NCI-H2171 treated with DMSO at 0.1 percent for 48 hours (cell line): Measurements from ENCODE around the gene RPS6KA1.
A peak's percentile ranks its signal among the peaks of the same experiment; 100 is the strongest.
"Not testable (repeated sequence)": the region's sequence is repeated elsewhere in the genome, so short reads cannot be mapped to it uniquely, and the experiment has no call there.

Experiments
- DNase-seq: peaks from one replicate; lab custom pipeline; 2025; lab: John Stamatoyannopoulos, UW

RPS6KA1 gene

DNA sequence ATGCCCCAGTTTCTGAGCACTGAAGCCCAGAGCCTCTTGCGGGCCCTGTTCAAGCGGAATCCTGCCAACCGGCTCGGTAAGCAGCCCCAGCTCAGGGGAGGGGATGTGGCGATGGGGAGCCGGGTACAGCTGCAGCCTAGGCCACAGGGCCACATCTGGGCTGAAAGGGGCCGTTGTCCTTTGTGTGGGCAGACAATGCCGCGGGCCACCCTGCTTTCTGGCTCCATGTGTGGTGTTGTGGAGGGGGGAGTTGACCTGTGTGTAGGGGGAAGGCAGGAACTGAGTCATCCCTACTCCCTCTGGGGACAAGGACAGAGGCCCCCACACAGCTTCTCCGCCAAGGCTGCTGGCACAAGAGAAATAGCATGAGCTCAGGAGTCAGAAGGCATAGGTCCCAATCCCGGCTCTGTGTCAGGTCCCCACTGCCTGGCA is 26.0 kb downstream of the RPS6KA1 start:
- DNase-seq = no peak

DNA sequence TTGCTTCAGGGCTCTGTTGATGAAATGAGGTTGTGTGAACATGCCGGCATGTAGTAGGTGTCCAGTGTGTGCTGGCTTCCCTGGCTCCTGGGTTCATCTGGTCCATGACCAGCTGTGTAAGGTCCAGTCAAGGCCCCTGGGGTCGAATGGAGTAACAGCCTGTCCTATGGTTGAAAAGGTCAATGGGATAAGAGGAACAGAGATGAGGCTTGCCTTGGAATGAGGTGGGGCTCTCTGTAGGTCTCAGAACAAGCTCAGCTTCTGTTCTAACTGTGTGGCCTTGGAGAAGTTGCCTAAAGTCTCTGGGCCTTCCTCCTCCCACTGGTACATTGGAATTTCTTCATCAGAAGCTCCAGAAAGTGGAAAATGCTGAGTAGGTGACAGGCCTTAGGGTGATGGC is 26.6 kb downstream of the RPS6KA1 start:
- no peak for DNase-seq

DNA sequence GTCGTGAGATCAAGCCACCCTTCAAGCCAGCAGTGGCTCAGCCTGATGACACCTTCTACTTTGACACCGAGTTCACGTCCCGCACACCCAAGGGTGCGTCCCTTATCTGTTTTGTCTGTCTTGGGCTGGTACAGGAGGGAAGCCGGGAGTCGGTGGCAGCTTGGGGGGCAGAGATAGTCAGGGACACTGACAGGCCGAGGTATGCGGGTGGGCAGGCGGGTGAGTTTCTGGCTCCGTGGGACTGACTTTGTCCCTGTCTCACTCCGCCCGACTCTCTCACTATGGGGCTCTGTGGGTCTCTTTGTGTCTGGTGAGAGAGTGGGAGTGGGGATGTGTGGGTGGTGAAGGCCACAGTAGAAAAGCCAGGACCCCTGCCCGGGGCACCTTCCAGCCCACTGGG is 27.4 kb downstream of the RPS6KA1 start:
- no peak for DNase-seq

DNA sequence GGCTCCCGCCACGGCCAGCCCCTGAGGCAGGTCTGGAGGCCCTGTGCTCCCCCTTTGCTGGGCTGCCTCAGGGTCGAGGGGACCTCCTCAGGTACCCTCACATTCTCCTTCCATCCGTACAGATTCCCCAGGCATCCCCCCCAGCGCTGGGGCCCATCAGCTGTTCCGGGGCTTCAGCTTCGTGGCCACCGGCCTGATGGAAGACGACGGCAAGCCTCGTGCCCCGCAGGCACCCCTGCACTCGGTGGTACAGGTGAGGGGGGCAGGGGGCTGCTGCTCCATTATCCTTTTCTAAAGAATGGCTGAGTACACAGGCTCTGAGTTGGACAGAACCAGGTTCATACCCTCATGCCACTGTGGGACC is 29.1 kb downstream of the RPS6KA1 start:
- no peak for DNase-seq

DNA sequence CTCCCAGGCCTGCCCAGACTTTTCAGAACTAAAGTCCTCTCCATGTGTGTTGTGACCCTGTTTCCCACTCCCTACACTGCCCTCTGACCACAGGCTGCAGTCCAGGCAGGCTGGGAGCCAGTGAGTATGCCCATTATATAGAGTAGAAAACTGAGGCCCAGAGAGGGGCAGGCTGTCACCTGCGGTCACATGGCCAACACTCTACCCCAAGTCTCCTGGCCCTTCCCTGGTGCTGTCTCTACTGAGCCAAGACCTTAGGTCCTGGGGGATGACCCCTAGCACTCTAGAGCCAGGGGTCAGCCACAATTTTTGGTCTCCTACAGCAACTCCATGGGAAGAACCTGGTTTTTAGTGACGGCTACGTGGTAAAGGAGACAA is 30.8 kb downstream of the RPS6KA1 start:
- no peak for DNase-seq

DNA sequence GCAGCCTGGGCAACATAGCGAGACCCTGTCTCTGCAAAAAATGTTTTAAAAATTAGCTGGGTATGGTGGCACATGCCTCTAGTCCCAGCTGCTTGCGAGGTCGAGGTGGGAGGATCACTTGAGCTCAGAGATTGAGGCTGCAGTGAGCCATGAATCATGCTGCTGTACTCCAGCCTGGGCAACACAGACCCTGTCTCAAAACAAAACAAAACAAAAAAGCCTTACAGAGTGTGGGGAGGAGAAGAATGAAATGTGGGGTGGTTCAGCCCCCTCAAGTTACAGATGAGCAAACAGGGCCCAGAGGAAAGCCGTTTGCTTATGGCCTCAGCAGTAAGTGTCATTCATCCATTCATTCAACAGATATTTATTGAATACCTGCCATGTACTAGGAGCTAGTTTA is 40.7 kb downstream of the RPS6KA1 start:
- DNase-seq = no peak

DNA sequence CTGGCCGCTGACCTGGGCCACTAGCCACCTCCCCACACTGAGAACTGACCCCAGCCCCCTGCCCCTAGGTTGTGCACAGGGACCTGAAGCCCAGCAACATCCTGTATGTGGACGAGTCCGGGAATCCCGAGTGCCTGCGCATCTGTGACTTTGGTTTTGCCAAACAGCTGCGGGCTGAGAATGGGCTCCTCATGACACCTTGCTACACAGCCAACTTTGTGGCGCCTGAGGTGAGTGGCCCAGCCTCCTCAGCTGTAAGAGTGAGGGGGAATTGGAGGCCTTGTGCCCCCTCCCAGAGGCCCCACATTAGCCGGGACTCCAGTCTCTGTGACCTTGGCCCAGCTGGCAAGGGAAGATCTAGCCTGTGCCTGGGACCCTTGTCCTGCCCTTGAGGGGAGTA is 41.8 kb downstream of the RPS6KA1 start:
- DNase-seq = no peak

DNA sequence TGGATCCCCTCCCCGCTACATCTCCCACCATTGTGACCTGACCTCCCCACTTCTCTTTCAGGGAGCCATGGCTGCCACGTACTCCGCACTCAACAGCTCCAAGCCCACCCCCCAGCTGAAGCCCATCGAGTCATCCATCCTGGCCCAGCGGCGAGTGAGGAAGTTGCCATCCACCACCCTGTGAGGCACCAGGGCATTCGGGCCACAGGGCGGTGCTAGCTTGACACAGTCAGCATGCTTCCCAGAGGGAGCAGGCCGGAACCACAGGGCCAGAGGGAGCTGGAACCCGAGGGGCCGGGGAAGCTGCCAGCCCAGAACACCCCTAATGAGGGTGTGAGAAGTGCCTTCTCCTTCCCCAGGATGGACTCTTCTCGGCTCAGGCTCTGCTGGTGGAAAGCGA is 44.5 kb downstream of the RPS6KA1 start:
- DNase-seq = no peak

DNA sequence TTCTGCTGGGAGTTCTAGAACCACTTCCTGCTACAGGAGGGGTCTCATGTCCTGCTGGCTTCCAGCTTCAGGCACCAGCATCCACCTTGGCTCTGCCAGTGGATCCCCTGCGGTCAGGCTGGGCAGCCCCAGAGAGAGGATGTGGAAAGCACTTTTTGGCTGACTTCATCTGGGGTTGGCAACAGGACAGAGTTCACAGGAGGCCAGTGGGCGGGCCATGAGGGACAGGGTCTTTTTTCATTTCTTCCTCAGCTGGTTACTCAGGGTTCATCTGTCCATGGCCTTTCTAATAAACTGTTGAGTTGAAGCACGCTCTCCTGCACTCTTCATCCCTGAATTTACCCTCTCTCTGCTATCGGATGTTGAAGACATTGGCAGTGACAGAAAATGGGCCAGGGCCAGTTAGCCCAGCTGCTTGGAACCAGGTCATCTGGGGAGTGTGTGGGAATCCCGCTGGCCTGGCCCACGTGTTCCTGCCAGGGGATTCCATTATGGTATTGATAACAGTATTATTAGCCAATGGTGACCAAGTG is 45.2 kb downstream of the RPS6KA1 start:
- no peak for DNase-seq

DNA sequence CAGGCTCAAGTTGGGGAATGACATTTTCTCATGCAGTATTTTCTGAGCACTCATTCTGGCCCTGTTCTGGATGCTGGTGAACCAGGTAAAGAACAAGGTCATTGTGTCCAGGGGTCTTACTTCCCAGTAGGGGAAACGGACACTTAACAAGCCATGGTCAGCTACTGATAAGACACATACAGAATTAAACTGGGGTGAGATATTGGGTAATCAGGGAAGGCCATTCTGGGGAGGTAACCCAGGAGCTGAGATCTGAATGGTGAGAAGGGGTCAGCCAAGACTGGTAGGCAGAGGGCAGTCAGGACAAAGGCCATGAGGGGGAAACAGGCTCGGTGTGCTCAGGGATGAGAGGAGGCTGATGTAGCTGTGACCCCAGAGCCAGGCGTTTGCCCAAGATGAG is 45.8 kb downstream of the RPS6KA1 start:
- DNase-seq = no peak

DNA sequence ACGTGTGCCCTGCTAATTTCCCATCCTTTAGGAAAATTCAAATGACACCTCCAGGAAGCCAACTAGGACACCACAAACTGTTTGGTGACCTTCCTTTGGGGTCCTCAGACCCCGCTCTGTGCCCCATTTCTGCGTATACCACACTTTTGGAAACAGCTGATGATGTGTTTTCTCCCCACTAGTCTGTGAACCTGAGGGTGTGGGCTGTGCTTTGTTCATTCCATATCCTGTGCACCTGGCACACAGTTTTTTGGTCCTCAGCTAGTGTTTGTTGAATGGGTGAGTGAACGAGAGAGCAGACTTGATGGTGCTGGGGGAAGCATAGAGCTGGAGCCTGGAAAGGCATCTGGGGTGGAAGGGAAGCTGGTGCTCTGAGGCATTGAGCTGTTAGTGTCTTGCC is 48.6 kb downstream of the RPS6KA1 start:
- no peak for DNase-seq

DNA sequence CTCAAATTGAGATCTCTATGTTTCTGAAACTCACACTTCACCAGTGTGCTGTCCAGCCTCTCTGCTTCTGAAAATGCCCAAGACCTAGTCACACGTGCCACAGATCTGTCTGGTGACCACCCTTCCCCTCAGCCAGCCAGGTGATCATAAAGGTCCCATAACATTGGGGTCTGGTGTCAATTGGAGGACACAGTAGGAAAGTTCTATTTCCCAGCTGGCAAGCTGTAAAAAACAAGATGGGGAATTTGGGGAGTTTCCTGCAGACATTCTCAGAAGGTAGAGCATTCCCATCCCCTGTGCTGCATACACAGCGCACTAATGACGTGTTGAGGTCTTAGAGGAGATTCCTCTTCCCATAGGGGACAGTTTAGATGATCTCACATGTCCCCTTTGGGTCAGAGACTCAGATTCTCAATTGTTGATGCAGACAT is 50.1 kb downstream of the RPS6KA1 start:
- no peak for DNase-seq

DNA sequence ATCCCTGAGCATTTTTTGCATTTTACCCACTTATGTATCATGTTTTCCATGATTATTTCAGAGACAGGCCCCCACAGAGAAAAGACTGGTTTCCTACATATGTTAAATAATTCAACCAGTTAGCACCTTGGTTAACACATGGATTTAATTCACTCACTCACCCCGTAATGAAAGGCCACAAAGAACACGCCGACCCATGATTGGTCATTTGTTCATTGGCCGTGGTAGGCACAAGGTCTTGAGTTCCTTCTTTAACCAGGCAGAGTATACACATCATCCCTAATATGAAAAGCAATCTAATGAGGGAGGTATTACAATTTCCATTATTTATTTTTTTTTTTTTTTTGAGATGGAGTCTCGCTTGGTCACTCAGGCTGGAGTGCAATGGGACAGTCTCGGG is 50.6 kb downstream of the RPS6KA1 start:
- DNase-seq = no peak

DNA sequence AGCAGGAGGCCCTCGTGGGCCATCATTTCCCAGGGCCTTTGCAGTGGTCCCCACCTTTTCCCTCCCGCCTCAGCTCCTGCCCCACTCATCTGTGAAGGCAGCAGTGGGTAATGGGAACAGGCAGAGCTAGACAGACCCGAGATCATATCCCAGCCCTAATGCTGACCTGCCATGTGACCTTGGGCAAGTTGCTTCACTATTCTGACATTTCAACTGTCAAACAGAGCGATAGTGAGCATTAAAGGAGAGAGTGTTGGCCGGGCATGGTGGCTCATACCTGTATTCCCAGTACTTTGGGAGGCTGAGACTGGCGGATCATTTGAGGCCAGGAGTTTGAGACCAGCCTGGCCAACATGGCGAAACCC is 51.7 kb downstream of the RPS6KA1 start:
- DNase-seq = no peak

DNA sequence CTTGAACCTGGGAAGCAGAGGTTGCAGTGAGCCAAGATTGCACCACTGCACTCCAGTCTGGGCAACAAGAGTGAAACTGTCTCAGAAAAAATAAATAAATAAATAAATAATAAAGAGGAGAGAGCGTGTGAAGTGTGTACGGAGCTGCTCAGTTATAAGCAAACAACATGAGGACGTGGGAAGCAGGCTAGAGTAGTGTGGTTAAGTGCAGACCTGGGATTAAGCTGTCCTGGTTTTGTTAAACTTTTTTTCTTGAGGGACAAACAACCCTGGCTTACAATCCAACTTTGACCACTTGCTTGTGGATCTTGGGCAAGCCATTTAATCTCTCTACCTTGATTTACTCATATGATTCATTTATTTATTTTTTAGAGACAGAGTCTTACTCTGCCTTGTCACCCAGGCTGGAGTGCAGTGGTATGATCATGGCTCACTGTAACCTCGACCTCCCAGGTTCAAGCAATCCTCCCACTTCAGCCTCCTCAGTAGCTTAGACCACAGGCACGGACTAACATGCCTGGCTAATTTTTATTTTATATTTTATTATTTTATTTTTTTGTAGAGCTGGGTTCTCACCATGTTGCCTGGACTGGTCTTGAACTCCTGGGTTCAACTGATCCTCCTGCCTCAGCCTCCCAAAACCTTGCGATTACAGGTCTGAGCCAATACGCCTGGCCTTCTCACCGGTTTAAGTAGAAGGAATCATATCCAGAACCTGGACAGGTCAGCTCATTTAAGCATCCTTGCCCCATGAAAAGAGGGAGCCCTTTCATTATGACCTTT is 52.7 kb downstream of the RPS6KA1 start:
- no peak for DNase-seq

DNA sequence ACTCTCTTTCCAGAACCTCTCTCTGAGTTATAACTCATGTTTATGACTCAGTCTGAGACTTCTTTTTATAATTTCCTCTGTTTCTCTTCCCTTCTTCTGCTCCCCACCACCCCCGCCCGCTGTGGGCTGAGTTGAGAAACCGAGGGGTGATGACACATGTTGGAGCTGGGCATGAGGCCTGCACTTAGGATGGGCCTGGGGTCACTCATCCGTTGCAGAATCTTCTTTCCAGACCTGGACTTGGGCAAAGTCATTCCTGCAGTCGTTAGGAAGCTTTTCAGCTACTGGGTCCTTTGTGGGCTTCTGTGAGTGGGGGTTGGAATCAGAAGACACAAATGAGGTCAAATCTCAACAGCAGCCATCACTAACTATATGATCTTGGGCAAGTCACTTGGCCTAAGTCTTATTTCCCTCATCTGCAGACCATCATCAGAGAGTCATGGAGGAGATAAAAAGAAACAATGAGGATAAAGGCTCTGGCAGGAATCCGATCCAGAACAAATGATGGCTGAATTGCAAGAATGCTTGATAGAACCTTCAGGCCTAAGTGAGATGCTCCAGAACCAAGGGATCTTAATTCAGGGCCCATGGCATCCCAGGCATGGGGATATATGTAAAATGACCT is 53.4 kb downstream of the RPS6KA1 start:
- DNase-seq = no peak

DNA sequence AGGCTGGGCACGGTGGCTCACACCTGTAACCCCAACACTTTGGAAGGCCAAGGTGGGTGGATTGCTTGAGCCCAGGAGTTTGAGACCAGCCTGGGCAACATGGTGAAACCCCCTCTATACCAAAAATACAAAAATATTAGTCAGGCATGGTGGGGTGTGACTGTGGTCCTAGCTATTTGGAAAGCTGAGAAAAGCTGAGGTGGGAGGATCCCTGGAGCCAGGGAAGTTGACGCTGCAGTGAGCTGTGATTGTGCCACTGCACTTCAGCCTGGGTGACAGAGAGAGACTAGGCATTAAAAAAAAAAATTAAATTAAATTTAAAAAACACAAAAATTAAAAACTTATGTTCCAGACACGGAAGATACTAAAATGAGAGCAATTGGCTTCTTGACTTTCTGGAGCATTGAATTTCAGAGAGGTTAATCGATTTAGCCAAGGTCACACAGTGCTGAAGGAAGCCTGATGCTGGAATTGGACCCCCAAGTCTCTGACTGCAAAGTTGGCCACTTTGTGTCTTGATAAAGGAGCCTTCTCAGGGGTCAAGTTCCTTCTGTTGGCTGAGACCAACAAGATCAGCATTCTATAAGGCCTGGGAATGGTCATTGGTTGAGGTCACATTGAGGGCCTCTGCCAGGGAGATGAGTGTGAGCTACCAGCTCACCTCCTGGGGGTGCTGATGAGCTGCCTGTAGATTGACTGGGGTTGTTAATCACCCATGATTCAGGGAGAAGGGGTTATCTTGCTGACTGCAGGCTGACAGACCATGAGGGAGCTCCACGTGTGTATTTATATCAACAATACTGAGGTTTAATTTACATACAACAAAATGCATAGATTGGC is 54.3 kb downstream of the RPS6KA1 start:
- DNase-seq = no peak

DNA sequence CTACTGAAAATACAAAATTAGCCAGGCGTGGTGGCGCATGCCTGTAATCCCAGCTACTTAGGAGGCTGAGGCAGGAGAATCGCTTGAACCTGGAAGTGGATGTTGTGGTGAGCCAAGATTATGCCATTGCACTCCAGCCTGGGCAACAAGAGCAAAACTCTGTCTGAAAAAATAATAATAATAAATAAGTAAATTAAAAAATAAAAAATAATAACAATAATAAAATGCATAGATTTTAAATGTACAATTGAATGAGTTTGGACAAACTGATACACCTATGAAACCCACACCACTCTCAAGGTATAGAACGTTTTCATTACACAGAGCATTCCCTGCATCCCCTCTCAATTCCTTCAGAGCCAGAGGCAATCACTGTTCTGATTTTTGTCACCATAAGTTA is 55.0 kb downstream of the RPS6KA1 start:
- not testable (repeated sequence) for DNase-seq

DNA sequence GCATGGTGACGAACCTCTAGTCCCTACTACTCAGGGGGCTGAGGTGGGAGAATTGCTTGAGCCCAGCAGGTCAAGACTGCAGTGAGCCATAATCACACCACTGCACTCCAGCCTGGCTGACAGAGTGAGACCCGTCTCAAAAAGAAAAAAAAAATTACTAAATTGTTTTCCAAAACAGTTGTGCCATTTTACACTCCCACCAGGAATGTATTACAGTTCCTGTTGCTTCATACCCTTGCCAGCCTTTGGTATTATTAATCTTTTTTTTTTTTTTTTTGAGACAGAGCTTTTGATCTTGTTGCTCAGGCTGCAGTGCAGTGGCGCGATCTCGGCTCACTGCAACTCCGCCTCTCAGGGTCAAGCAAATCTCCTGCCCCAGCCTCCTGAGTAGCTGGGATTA is 55.9 kb downstream of the RPS6KA1 start:
- DNase-seq = no peak

DNA sequence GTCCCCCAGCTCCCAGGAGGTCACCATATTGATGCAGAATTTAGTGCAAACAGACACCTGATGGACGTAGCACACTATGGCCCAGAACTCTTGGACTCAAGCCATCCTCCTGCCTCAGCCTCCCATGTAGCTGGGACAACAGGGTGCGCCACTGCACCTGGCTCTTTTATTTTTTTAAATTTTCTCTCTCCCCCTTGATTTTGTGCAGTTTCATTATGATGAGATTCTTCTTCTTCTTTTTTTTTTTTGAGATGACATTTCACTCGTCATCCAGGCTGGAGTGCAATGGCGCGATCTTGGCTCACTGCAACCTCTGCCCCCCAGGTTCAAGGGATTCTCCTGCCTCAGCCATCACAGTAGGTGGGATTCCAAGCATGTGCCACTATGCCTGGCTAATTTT is 63.8 kb downstream of the RPS6KA1 start:
- DNase-seq = no peak

DNA sequence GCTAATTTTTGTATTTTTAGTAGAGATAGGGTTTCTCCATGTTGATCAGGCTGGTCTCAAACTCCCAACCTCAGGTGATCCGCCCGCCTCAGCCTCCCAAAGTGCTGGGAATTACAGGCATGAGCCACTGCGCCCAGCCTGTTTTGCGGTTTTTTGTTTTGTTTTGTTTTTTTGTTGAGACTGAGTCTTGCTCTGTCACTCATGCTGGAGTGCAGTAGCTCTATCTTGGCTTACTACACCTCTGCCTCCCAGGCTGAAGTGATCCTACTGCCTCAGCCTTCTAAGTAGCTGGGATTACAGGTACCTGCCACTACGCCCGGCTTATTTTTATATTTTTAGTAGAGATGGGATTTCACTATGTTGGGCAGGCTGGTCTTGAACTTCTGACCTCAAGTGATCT is 65.0 kb downstream of the RPS6KA1 start:
- not testable (repeated sequence) for DNase-seq

DNA sequence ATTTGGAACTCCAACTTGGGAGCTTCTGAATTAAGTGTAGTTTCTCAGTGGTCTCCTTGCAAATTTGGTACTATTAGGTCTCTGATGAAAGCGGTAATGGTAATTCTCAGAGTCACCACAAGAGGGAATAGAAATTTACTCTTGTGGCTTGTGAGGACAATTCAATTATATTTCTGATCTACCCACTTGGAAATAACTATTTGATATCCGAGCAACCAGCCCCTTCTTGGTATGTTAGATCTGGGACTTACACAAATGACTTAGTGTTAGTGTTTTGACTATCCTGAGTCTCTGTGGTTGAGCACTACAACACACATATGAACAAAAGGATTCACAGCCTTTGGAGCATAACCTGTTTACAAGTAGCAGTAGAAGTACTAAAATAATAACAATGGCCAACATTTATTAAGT is 68.1 kb downstream of the RPS6KA1 start:
- peak; percentile 54 for DNase-seq

DNA sequence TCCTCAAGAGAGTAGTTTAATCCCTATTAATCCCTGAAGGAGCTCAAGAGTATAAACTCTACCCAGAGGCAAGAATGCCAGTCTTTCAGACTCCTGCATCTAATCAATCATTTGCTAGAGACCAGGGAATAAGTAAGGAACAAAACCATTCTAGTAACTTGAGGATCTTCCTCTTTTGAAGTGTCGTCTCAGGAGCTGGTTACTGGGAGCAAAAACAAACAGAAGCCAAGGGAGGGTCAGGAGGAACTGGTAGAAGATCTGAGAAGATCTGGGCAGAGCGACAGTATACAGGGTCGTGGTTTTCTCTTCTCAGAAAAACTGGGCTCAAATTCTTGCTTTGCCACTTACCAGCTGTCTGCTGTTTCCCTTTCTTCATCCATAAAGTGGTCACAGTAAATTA is 69.3 kb downstream of the RPS6KA1 start:
- no peak for DNase-seq
